Coronary artery (tissue), 2 donors: ENCODE results near the gene FAM174B.

ENCODE experiments used
- DNase-seq: peaks from one replicate; pipeline ENCODE4 v3.0.0-alpha.2; 2017; ENCODE audit warnings: low spot score
- H3K27ac ChIP-seq, 2 donors: fragments of 200-600 bp; sonication (generic); one replicate each; pipeline ENCODE4 v1.5.1; 2016 to 2019
- H3K4me3 ChIP-seq: fragments of 200-600 bp; sonication (generic); 2 replicates; pipeline ENCODE4 v1.5.1; 2016; ENCODE audit warnings: mild to moderate bottlenecking, moderate library complexity
- TF ChIP-seq, protein P1 (sequence below): fragments of 200-600 bp; sonication (generic); IDR thresholded peaks from one replicate; pipeline ENCODE4 v1.5.1; 2019; ENCODE audit warnings: antibody characterized with exemption

Gene FAM174B

DNA sequence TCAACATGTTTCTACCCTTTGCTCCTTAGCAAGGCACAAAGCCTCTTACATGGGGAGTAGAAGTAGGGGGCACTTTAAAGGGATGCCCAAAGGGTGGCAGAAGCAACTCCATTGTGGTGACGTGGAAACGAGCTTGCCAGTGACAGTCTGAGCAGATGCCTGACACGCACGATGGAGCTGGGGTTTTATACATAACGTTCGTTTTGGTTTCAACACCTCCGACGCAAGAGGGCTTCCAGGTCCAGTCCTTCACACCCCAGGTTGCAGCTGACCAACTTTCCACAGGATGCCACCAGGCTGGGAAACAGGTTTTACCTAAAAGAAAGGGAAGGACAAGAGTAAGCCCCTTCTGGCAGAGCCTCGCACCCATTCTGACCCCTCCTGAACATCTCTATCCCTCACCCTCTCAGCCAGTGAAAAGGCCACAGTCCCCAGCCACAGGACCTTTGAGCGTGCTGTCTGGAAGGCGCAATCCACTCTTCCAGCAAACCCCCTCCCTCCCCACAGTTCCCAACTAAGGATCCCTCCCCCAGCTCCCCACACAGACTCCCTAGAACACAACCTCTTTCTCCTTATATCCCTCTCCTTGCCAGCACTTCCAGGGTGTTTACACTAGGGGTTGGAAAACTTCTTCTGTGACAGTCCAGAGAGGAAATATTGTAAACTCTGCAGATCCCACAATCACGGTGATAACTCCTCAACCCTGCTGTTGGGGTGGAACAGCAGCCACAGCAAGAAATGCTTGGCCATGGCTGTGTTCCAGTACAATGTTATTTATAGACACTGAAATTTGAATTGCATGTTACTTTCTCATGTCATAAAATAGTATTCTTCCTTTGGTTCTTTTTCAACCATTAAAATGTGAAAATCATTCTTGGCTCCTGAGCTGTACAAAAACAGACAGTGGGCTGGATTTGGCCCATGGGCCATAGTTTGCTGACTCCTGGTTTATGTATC, 36.2 kb downstream of the FAM174B start:
- Histone ChIP-seq H3K4me3 (no peak overlapping the region), H3K27ac (peak overlapping the region; percentile 58 to 70)
- TF ChIP-seq, protein P1, sequence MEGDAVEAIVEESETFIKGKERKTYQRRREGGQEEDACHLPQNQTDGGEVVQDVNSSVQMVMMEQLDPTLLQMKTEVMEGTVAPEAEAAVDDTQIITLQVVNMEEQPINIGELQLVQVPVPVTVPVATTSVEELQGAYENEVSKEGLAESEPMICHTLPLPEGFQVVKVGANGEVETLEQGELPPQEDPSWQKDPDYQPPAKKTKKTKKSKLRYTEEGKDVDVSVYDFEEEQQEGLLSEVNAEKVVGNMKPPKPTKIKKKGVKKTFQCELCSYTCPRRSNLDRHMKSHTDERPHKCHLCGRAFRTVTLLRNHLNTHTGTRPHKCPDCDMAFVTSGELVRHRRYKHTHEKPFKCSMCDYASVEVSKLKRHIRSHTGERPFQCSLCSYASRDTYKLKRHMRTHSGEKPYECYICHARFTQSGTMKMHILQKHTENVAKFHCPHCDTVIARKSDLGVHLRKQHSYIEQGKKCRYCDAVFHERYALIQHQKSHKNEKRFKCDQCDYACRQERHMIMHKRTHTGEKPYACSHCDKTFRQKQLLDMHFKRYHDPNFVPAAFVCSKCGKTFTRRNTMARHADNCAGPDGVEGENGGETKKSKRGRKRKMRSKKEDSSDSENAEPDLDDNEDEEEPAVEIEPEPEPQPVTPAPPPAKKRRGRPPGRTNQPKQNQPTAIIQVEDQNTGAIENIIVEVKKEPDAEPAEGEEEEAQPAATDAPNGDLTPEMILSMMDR: no peak
- DNase-seq: no peak

DNA sequence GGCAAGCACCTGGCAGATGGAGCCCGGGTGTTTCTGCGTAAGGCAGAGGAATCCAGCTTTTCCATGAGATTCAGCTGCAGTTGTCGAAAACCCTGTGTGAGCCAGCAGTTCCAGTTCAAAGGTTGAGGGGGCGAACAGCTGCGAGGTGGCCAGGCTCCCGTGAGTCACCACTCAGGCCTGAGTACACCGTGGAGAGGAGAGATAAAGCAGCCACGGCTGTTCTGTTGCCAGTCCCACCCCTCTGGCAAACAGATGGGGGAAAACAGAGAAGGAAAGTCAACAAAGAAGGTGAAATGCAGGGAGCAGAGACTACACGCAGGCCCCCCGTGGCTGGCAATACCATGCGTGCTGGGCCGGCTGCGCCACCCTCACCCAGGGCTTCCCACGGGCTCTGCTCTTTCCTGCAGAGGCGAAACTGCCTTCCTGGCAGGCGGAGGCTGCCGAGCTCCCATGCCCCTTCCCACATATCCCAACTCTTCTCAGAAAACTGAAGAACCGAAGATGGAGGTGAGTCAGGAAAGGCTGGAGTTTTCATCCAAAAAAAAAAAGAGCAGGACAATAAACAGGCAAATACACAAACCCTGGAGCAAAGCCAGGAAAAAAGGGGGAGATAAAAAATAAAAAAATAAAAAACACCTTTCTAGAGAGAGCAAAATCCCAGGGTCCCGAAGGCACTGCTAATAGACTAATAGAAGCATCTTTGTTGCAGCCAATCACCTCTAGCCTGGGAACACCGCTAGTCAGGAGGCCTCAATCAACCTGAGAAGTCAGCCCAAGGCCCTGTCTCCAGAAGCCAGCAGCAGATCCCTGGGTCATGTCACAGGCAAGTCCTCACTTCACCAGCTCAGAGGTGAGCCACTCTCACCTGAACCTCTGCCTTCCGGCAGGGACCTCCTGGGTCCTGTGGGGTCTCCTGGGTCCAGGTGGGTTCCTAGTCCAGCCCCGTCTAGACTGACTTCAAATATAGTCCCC, 37.7 kb downstream of the FAM174B start:
- peak overlapping the region in 1 of 2 donors; percentile 27 for H3K27ac ChIP-seq
- DNase-seq: peak; percentile 75

DNA sequence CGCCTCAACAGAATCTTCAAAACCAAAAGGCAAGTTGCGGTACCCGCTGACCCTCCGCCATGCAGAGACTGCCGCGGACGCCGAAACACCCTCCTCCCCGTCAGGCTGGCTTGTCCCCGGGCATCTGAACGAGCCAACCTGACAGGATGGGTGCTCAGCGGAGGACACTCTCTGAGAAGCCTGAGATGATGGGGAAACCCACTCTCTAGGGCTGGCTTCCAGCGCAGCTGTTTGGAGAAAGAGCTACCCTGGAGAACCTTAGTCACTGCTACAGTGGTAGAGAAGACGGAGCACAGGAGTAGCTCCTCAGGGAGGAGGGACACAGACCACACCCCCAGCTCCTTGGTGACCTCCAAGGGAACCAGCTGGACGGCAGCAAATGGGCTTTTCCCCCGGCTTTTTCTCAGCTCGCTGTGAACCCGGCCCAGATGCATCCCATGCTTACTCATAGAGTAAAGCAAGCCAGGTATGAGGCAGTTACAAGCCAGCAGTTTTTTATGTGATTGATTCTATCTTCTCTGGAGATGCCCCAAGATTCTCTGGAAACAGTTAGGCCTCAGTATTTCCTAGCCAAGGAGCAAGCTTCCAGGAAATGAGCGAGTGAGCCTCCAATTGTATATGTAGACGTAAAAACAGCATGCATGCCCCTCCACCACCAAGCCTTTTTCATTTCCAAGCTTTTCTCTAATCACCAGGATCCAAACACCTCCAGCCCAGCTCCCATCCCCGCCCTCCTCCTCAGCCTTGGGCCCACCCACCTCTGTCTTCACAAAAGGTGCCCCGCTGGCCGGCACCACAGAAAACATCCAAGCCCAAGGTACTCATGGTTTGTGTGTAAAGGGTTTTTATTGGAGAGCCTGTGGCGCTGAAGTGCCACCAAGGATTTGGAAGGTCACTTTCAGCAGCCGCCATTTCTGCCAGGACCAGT, 38.7 kb downstream of the FAM174B start:
- peak; percentile 73 for DNase-seq
- H3K27ac ChIP-seq: no peak overlapping the region
- TF ChIP-seq, protein P1: no peak
- H3K4me3 ChIP-seq: no peak overlapping the region

More for the DNA sequence above, 37.7 kb downstream of the FAM174B start:
- no peak overlapping the region for H3K4me3 ChIP-seq
- TF ChIP-seq, protein P1: no peak

DNA sequence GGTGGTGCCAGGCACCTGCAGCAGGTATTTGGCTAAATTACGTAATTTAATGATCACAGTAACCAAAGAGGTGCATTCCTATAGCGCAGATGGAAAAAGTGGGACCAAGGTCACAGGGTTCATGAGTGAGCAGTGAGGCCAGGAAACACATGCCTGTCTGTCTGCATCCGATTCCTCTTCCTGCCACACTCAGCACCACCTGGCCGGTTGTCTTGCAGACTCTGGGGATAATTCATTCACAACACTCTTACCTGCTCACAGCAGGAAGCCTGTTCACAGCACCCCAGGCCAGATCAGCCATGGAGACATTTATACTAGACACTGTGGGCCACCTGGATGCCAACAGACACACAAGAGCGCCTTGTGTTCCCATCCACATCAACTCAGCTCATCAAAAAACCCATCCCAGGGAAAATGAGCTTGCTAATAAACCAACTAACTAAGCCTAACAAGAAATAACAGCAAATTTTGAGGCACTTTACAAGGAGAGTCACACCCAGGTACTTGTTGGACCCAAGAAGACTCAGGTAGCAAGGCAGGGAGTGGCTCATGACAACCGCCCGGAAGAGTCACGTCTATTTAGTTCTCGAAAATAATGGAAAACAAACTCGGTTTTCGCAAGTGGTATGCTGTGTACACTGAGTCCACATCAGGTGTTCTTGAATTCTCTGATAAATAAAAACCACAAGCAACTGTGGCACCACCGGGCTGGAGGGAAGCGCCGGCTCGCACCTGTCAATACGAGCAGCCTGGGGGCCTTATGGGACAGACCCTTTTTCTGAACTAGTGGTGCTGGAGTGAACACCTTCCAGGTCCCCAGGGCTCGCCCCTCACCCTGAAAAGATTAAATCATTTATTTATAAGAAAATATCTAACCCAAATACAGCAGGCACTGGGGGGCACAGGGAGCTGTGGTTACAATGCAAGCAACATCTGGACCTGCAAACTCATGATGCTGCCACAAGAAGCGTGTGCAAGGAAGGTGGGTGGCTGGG, 40.5 kb downstream of the FAM174B start:
- peak; percentile 40 for DNase-seq
- H3K4me3 ChIP-seq: no peak overlapping the region
- H3K27ac ChIP-seq: no peak overlapping the region
- TF ChIP-seq, protein P1: no peak

DNA sequence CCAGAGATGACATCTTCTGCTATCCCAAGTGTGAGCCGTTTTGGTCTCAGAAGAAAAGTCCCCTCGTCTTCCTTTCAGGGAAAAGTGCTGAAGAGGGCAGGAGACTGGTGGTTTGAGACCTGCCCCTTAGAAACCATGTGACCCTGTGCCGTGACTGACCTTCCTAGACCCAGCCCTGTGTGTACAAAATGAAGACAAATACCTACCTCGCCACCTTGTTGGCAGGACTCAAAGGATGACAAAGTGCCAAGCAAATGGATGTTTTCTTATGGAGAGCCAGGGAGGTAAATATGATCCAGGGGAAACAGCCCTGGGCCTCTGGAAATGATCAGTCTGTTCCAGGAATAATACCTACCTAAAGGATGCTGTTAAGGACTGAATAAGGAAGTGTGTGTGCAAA, 41.3 kb downstream of the FAM174B start:
- Histone ChIP-seq H3K27ac (no peak overlapping the region), H3K4me3 (no peak overlapping the region)
- DNase-seq: no peak
- TF ChIP-seq, protein P1: no peak
